OCI-LY3 (cell line): ENCODE measurements around the gene FER1L5.

Source experiments
- H2AFZ ChIP-seq: fragments of 200-600, 300-600 bp; shearing (Covaris generic); 2 replicates; pipeline ENCODE4 v1.6.0; 2014; ENCODE audit warnings: antibody characterized with exemption, low read depth, low read length
- H3K27ac ChIP-seq: fragments of 200-600, 300-600 bp; sonication (generic); 2 replicates; pipeline ENCODE4 v1.5.1; 2014; ENCODE audit warnings: mild to moderate bottlenecking, low read length, moderate library complexity, mixed read lengths
- H3K27me3 ChIP-seq: fragments of 200-600, 300-600 bp; sonication (generic); 2 replicates; pipeline ENCODE4 v1.6.1; 2014; ENCODE audit warnings: low read depth, low read length, mixed read lengths
- H3K36me3 ChIP-seq: fragments of 200-600, 300-600 bp; sonication (generic); replicated peaks from 2 replicates; pipeline ENCODE3; 2014; ENCODE audit warnings: low read depth, low read length, mixed read lengths
- H3K4me1 ChIP-seq: fragments of 300-600, 200-600 bp; sonication (generic); 2 replicates; pipeline ENCODE4 v1.6.1; 2014; ENCODE audit warnings: low read length, mixed read lengths
- H3K4me2 ChIP-seq: fragments of 200-600, 300-600 bp; sonication (generic); 2 replicates; pipeline ENCODE4 v1.6.1; 2014; ENCODE audit warnings: low read length, mixed read lengths
- H3K4me3 ChIP-seq: fragments of 300-600, 200-600 bp; sonication (generic); 2 replicates; pipeline ENCODE4 v1.5.1; 2014; ENCODE audit warnings: antibody characterized with exemption, mild to moderate bottlenecking, low read length, moderate library complexity
- H3K79me2 ChIP-seq: fragments of 300-600, 200-600 bp; shearing (Covaris generic); 2 replicates; pipeline ENCODE4 v1.6.1; 2014; ENCODE audit warnings: mild to moderate bottlenecking, low read length, mixed read lengths
- H3K9ac ChIP-seq: fragments of 300-600, 200-600 bp; shearing (Covaris generic); 2 replicates; pipeline ENCODE4 v1.6.0; 2014; ENCODE audit warnings: mild to moderate bottlenecking, low read length, moderate library complexity
- H3K9me3 ChIP-seq: fragments of 200-600, 300-600 bp; shearing (Covaris generic); 2 replicates; pipeline ENCODE4 v1.6.1; 2014; ENCODE audit warnings: low read length, mixed read lengths; ENCODE audit not compliant: insufficient read depth
- H4K20me1 ChIP-seq: fragments of 200-600, 300-600 bp; sonication (generic); 2 replicates; pipeline ENCODE4 v1.6.1; 2016; ENCODE audit warnings: low read length, mixed read lengths; ENCODE audit not compliant: insufficient read depth
- CTCF ChIP-seq: fragments of 200-600, 300-600 bp; sonication (generic); IDR thresholded peaks from 2 replicates; pipeline ENCODE4 v1.5.1; 2014; ENCODE audit warnings: antibody characterized with exemption, low read length, low read depth
- EZH2phosphoT487 ChIP-seq: fragments of 200-600 bp; shearing (Covaris generic); IDR thresholded peaks from 2 replicates; pipeline ENCODE4 v1.6.1; 2018; ENCODE audit warnings: antibody characterized with exemption, mixed run types, low read depth

FER1L5 gene

GRCh38 chr2:96668771-96669170 is 26.2 kb downstream of the FER1L5 start:
- H3K36me3 ChIP-seq: no peaks in the 10 kb centered on the region
- H3K4me1 ChIP-seq: no peaks in the 10 kb centered on the region
- no peaks in the 10 kb centered on the region for H4K20me1 ChIP-seq
- H3K9me3 ChIP-seq: no peaks in the 10 kb centered on the region
- H3K4me3 ChIP-seq: no peak overlapping the region
- no peaks in the 10 kb centered on the region; the same call in 1 of the 2 replicates for H3K27me3 ChIP-seq
- no peak overlapping the region for H3K9ac ChIP-seq
- H3K4me2 ChIP-seq: no peak overlapping the region
- no peaks in the 10 kb centered on the region for H3K79me2 ChIP-seq
- H2AFZ ChIP-seq: no peak overlapping the region
- TF ChIP-seq EZH2phosphoT487 (no peak), CTCF (no peak)
- no peak overlapping the region for H3K27ac ChIP-seq

- no peaks in the 10 kb centered on the region for H3K9me3 ChIP-seq
- H4K20me1 ChIP-seq: no peaks in the 10 kb centered on the region
- no peak overlapping the region for H3K4me3 ChIP-seq
- H2AFZ ChIP-seq: no peak overlapping the region
- H3K79me2 ChIP-seq: no peaks in the 10 kb centered on the region
- no peak overlapping the region for H3K9ac ChIP-seq
- no peaks in the 10 kb centered on the region; the same call in 1 of the 2 replicates for H3K27me3 ChIP-seq
- no peak overlapping the region for H3K4me2 ChIP-seq
- H3K36me3 ChIP-seq: no peaks in the 10 kb centered on the region
- H3K27ac ChIP-seq: no peak overlapping the region
- no peak for TF ChIP-seq CTCF
- no peak for TF ChIP-seq EZH2phosphoT487
- H3K4me1 ChIP-seq: no peaks in the 10 kb centered on the region
These were observed 27.1 kb downstream of the FER1L5 start for GRCh38 chr2:96669539-96670215.

GRCh38 chr2:96679848-96680247 is 37.3 kb downstream of the FER1L5 start:
- Histone ChIP-seq H3K36me3 (no peaks in the 10 kb centered on the region), H3K4me1 (no peaks in the 10 kb centered on the region), H3K27ac (no peak overlapping the region), H3K27me3 (peaks cover 13% of the 10 kb centered on the region; the same call in 1 of the 2 replicates), H3K4me2 (no peak overlapping the region), H3K4me3 (no peak overlapping the region), H3K9me3 (no peaks in the 10 kb centered on the region), H3K79me2 (no peaks in the 10 kb centered on the region), H3K9ac (no peak overlapping the region), H4K20me1 (no peaks in the 10 kb centered on the region), H2AFZ (no peak overlapping the region)
- TF ChIP-seq CTCF (no peak), EZH2phosphoT487 (no peak)

GRCh38 chr2:96680561-96681141 is 38.1 kb downstream of the FER1L5 start:
- H3K27me3 ChIP-seq: peaks cover 13% of the 10 kb centered on the region; the same call in 1 of the 2 replicates
- no peaks in the 10 kb centered on the region for H3K79me2 ChIP-seq
- no peak overlapping the region for H2AFZ ChIP-seq
- no peak overlapping the region for H3K4me3 ChIP-seq
- H3K36me3 ChIP-seq: no peaks in the 10 kb centered on the region
- H3K27ac ChIP-seq: no peak overlapping the region
- H3K9ac ChIP-seq: no peak overlapping the region
- TF ChIP-seq CTCF (no peak), EZH2phosphoT487 (no peak)
- H3K4me2 ChIP-seq: no peak overlapping the region
- no peaks in the 10 kb centered on the region for H3K9me3 ChIP-seq
- H3K4me1 ChIP-seq: no peaks in the 10 kb centered on the region
- H4K20me1 ChIP-seq: no peaks in the 10 kb centered on the region
